ENCODE results near the gene GNA14. TPM values are rescaled to one million over a fixed set of nuclear protein-coding genes. Genes with fewer than 3 reads are reported as not detected.

Gene GNA14
- total RNA-seq, 3 donors from 2014 or later: 1.8 to 2.9 (median 2.0) TPM

DNA sequence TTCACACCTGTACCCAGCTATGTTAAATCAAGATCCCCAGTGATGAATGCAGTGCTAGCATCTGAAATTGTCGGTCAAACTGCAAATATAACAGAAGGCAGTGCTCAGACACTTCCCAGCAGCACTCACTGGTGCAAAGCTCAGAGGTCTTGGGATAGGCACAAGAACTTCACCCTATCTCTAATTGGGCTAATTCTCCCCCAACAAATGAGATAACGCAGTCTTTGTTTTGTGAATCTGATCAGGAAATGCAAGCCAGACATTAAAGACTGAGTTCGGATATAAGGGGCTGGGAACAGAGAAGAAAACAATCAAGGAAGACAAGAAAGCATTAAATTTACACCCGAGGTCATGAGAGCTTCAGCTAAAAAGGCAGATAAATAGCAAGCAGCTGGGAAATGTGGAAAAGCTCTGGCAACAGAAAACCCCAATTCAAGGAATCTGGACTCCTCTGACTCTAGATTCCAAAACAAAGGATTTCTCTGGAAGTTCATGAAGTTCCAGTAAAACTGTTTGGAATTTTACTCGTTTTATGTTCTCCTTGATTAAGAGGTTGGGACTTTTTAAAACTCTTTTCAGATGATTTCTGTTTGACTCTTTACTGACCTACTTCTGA, 65.1 kb downstream of the GNA14 start:
- TF ChIP-seq POLR2AphosphoS5 (IDR thresholded peaks at IDR 0.05) (no peak), POLR2A (IDR thresholded peaks at IDR 0.05) (no peak)
- TF ChIP-seq, protein P1, sequence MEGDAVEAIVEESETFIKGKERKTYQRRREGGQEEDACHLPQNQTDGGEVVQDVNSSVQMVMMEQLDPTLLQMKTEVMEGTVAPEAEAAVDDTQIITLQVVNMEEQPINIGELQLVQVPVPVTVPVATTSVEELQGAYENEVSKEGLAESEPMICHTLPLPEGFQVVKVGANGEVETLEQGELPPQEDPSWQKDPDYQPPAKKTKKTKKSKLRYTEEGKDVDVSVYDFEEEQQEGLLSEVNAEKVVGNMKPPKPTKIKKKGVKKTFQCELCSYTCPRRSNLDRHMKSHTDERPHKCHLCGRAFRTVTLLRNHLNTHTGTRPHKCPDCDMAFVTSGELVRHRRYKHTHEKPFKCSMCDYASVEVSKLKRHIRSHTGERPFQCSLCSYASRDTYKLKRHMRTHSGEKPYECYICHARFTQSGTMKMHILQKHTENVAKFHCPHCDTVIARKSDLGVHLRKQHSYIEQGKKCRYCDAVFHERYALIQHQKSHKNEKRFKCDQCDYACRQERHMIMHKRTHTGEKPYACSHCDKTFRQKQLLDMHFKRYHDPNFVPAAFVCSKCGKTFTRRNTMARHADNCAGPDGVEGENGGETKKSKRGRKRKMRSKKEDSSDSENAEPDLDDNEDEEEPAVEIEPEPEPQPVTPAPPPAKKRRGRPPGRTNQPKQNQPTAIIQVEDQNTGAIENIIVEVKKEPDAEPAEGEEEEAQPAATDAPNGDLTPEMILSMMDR (IDR thresholded peaks at IDR 0.05): no peak
- H3K27ac ChIP-seq: peak overlapping the region in 1 of 2 donors; percentile 7
- no peaks in the 10 kb centered on the region for H3K4me1 ChIP-seq
- H3K4me3 ChIP-seq: no peak overlapping the region
- H3K27me3 ChIP-seq: no peaks in the 10 kb centered on the region
- no peaks in the 10 kb centered on the region for H3K9me3 ChIP-seq
- DNase-seq (ENCODE audit: low spot score in 2 of 2): no peak
- no peaks in the 10 kb centered on the region for H3K36me3 ChIP-seq
- intact Hi-C loops (cut with DNase I; ENCODE audit: low total_unique reads): no loop called here

DNA sequence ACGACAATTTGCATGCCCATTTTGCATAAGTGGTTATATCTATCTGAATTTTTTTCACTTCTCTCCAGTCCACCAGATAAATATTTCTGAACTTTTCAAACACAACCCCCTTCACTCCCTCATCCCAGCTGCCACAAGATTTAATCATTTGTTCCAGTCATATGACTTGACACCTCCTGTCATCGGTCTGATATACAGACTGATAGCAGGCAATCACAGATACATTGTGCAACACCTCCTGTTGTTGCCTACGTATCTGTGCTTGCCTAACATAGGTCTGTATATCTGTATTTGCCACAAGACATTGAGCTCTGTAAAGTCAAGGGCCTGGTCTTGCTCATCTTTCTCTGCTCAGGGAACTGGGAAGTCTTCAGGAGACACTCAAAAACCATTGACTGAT, 65.6 kb downstream of the GNA14 start:
- intact Hi-C loops (cut with DNase I; ENCODE audit: low total_unique reads): no loop called here
- TF ChIP-seq POLR2A (IDR thresholded peaks at IDR 0.05) (no peak), POLR2AphosphoS5 (IDR thresholded peaks at IDR 0.05) (no peak)
- TF ChIP-seq, protein P1 (IDR thresholded peaks at IDR 0.05): no peak
- Histone ChIP-seq H3K36me3 (no peaks in the 10 kb centered on the region), H3K4me1 (no peaks in the 10 kb centered on the region), H3K9me3 (no peaks in the 10 kb centered on the region), H3K27me3 (no peaks in the 10 kb centered on the region), H3K27ac (peak overlapping the region in 1 of 2 donors; percentile 7), H3K4me3 (no peak overlapping the region)
- no peak for DNase-seq (ENCODE audit: low spot score in 2 of 2)

DNA sequence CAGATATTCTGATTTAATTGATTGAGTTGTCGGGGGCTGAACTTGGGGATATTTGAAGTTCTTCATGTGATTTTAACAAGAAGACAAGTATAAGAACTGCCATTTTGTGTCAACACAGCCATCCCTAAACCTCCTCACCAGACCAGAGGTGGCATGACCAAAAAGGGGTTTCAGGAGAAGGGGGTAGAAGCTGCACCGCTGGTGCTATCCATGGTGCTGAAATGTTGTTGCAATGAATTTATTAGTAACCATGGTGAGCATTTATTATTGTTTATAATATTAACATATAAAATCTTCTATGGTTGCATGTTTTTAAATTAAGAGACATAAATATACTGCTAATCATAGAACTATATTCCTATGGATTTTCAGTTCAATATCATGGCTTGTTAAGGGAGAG, 72.3 kb downstream of the GNA14 start:
- intact Hi-C loops (cut with DNase I; ENCODE audit: low total_unique reads): no loop called here
- Histone ChIP-seq H3K9me3 (no peaks in the 10 kb centered on the region), H3K36me3 (no peaks in the 10 kb centered on the region), H3K27ac (no peak overlapping the region), H3K27me3 (no peaks in the 10 kb centered on the region), H3K4me1 (no peaks in the 10 kb centered on the region), H3K4me3 (no peak overlapping the region)
- TF ChIP-seq POLR2A (IDR thresholded peaks at IDR 0.05) (no peak), POLR2AphosphoS5 (IDR thresholded peaks at IDR 0.05) (no peak)
- TF ChIP-seq, protein P1 (IDR thresholded peaks at IDR 0.05): no peak
- DNase-seq (ENCODE audit: low spot score in 2 of 2): no peak

DNA sequence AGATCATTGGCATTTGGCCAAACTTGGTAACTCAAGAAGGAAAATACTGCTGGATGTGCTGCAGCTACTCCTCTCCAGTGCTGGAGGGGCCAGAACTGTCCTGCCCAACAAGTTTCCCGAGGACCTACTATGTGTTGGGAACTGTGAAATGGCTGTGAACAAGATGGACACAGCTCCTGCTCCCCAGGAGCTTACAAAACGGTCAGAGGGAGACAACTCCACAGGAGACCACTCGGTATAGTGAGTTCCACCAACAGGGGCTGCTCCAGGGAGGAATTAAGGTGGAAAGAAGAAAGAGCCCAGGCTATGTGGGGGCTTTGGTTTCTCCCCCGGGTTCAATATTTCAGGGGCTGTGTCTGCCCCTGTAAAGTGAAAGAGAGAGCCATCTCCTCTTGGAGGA, 78.8 kb downstream of the GNA14 start:
- no peak overlapping the region for H3K4me3 ChIP-seq
- DNase-seq (ENCODE audit: low spot score in 2 of 2): no peak
- intact Hi-C loops (cut with DNase I; ENCODE audit: low total_unique reads): loop anchor here (10.0 kb wide), 1 partner anchor 1115 kb away; no protein-coding TSS in a partner anchor
- no peaks in the 10 kb centered on the region for H3K4me1 ChIP-seq
- H3K9me3 ChIP-seq: no peaks in the 10 kb centered on the region
- H3K27me3 ChIP-seq: no peaks in the 10 kb centered on the region
- H3K36me3 ChIP-seq: no peaks in the 10 kb centered on the region
- no peak overlapping the region for H3K27ac ChIP-seq
- TF ChIP-seq POLR2AphosphoS5 (IDR thresholded peaks at IDR 0.05) (no peak), POLR2A (IDR thresholded peaks at IDR 0.05) (no peak)
- TF ChIP-seq, protein P1 (IDR thresholded peaks at IDR 0.05): no peak

DNA sequence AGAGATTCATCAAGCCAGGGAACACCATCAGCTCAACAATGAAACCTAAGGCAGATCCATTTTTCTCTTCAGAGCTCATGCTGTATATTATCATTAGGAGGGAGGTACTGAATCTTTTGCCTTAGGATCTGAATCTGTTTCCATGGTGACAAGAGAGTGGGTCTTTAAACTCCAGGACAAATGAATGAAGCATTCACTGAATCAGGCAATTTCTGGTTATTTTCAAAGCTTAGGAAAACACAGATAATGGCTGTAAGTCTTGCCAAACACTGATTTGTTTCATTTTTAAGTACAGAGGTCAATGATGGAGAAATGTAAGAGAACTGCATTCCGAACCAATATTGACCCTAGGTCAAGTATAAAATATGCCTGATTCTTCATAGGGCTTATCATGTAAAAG, 84.9 kb downstream of the GNA14 start:
- Histone ChIP-seq H3K9me3 (no peaks in the 10 kb centered on the region), H3K27ac (no peak overlapping the region), H3K4me3 (no peak overlapping the region), H3K36me3 (no peaks in the 10 kb centered on the region), H3K27me3 (no peaks in the 10 kb centered on the region), H3K4me1 (no peaks in the 10 kb centered on the region)
- TF ChIP-seq POLR2AphosphoS5 (IDR thresholded peaks at IDR 0.05) (no peak), POLR2A (IDR thresholded peaks at IDR 0.05) (no peak)
- TF ChIP-seq, protein P1 (IDR thresholded peaks at IDR 0.05): no peak
- intact Hi-C loops (cut with DNase I; ENCODE audit: low total_unique reads): loop anchor here (10.0 kb wide), 1 partner anchor 1122 kb away; no protein-coding TSS in a partner anchor
- no peak for DNase-seq (ENCODE audit: low spot score in 2 of 2)

Measured in breast epithelium (tissue), 4 donors.